Measurements from ENCODE around the gene XPNPEP3. TPM values are rescaled to one million over a fixed set of nuclear protein-coding genes. Genes with fewer than 3 reads are reported as not detected.

Gene XPNPEP3
- polyA plus RNA-seq, 1 donor (not counting 4 experiments of a cell fraction or from before 2014, with no cell fraction given), result 21.1 TPM

DNA sequence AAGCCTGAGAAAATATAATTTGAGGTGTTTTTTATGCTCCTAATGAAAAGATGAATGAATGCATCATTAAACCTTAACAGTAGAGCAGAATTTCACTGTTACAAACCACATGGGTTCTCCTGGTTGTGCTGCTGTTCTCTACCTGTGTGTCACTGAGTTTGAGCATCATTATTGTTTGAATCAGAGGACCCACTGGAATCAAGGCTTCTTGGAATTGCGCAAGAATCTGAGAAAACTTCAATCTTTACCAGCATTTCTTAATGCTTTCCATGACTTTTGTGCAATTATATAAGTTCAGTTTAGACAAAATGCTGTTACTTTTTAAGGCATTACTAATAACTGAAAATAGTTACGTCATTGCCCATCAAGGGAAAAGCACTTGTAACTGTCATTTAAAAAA lies 75.4 kb downstream of the XPNPEP3 start:
- Histone ChIP-seq H2AFZ (ENCODE audit: control insufficient read depth, low read length) (no peak overlapping the region), H3K27me3 (ENCODE audit: control insufficient read depth, extremely low read depth, insufficient read depth, low read length) (no peaks in the 10 kb centered on the region), H3K4me2 (ENCODE audit: control insufficient read depth, extremely low read depth, insufficient read depth, low read depth, low read length) (no peak overlapping the region), H3K4me3 (ENCODE audit: control insufficient read depth in 2 of 3, extremely low read depth in 1 of 3, insufficient read depth in 2 of 3, low read depth in 1 of 3, low read length in 3 of 3) (no peak overlapping the region), H3K4me1 (ENCODE audit: control insufficient read depth, extremely low read depth, insufficient read depth, low read length) (no peaks in the 10 kb centered on the region), H4K20me1 (ENCODE audit: control insufficient read depth, extremely low read depth, insufficient read depth, low read length) (no peaks in the 10 kb centered on the region), H3K9me1 (ENCODE audit: control insufficient read depth, extremely low read depth, insufficient read depth, low read length) (no peaks in the 10 kb centered on the region), H3K27ac (ENCODE audit: control insufficient read depth, insufficient read depth, low read length) (no peak overlapping the region), H3K9me3 (ENCODE audit: control insufficient read depth, low read depth, low read length) (no peaks in the 10 kb centered on the region), H3K36me3 (ENCODE audit: control insufficient read depth in 2 of 2, extremely low read depth in 1 of 2, insufficient read depth in 2 of 2, low read length in 2 of 2) (peaks cover 7 to 9% of the 10 kb centered on the region in 2 experiments), H3K79me2 (ENCODE audit: control insufficient read depth, insufficient read depth, low read length) (no peaks in the 10 kb centered on the region), H3K9ac (ENCODE audit: control insufficient read depth, extremely low read depth, insufficient read depth, low read length) (no peak overlapping the region)
- dilution Hi-C loops (cut with MboI; ENCODE audit: extremely low pct_ligation_motif_present, low sequenced_read_pairs), result no loop called here
- no peak for FAIRE-seq
- TF ChIP-seq EZH2 (IDR thresholded peaks at IDR 0.05; ENCODE audit: low read length) (no peak), CTCF (optimal IDR thresholded peaks at IDR 0.05 in 1 of 3, IDR thresholded peaks at IDR 0.05 in 1 of 3, conservative IDR thresholded peaks at IDR 0.05 in 1 of 3; ENCODE audit: extremely low read depth in 1 of 3, insufficient read depth in 2 of 3, low read length in 3 of 3) (no peak)
- no peak for DNase-seq (ENCODE audit: low read depth, low spot score)

DNA sequence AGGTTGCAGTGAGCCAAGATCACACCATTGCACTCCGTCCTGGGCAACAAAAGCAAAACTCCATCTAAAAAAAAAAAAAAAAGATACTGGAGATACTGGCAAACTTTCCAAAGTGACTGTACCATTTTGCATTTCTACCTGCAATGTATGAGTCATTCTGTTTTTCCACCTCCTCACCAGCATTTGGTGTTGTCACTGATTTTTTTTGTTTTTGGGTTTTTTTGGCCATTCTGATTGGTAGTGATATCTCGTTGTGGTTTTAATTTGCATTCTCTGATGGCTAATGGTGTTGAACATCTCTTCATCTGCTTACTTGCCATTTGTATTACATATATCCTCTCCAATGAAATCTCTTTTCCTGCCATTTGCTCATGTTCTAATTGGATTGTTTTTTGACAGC lies 82.3 kb downstream of the XPNPEP3 start:
- Histone ChIP-seq H3K79me2 (ENCODE audit: control insufficient read depth, insufficient read depth, low read length) (no peaks in the 10 kb centered on the region), H3K36me3 (ENCODE audit: control insufficient read depth in 2 of 2, extremely low read depth in 1 of 2, insufficient read depth in 2 of 2, low read length in 2 of 2) (no peaks in the 10 kb centered on the region), H4K20me1 (ENCODE audit: control insufficient read depth, extremely low read depth, insufficient read depth, low read length) (no peaks in the 10 kb centered on the region), H2AFZ (ENCODE audit: control insufficient read depth, low read length) (no peak overlapping the region), H3K9me1 (ENCODE audit: control insufficient read depth, extremely low read depth, insufficient read depth, low read length) (no peaks in the 10 kb centered on the region), H3K4me3 (ENCODE audit: control insufficient read depth in 2 of 3, extremely low read depth in 1 of 3, insufficient read depth in 2 of 3, low read depth in 1 of 3, low read length in 3 of 3) (no peak overlapping the region), H3K27ac (ENCODE audit: control insufficient read depth, insufficient read depth, low read length) (no peak overlapping the region), H3K4me1 (ENCODE audit: control insufficient read depth, extremely low read depth, insufficient read depth, low read length) (no peaks in the 10 kb centered on the region), H3K27me3 (ENCODE audit: control insufficient read depth, extremely low read depth, insufficient read depth, low read length) (no peaks in the 10 kb centered on the region), H3K4me2 (ENCODE audit: control insufficient read depth, extremely low read depth, insufficient read depth, low read depth, low read length) (no peak overlapping the region), H3K9ac (ENCODE audit: control insufficient read depth, extremely low read depth, insufficient read depth, low read length) (no peak overlapping the region), H3K9me3 (ENCODE audit: control insufficient read depth, low read depth, low read length) (no peaks in the 10 kb centered on the region)
- no peak for DNase-seq (ENCODE audit: low read depth, low spot score)
- TF ChIP-seq CTCF (optimal IDR thresholded peaks at IDR 0.05 in 1 of 3, IDR thresholded peaks at IDR 0.05 in 1 of 3, conservative IDR thresholded peaks at IDR 0.05 in 1 of 3; ENCODE audit: extremely low read depth in 1 of 3, insufficient read depth in 2 of 3, low read length in 3 of 3) (no peak), EZH2 (IDR thresholded peaks at IDR 0.05; ENCODE audit: low read length) (no peak)
- dilution Hi-C loops (cut with MboI; ENCODE audit: extremely low pct_ligation_motif_present, low sequenced_read_pairs), result no loop called here
- no peak for FAIRE-seq

All from keratinocyte (primary cell).